Mammary epithelial cell (primary cell): ENCODE results near the gene SPAG16.
"Not testable (repeated sequence)": the region's sequence is repeated elsewhere in the genome, so short reads cannot be mapped to it uniquely, and the experiment has no call there.

Experiments
- CTCF ChIP-seq, 2 donors: IDR thresholded peaks in 1 of 2; conservative IDR thresholded peaks in 1 of 2; 2 replicates each; pipeline ENCODE4 v1.5.1; 2011 to 2012; ENCODE audit warnings: inconsistent platforms in 2 of 2, low read length in 2 of 2, mild to moderate bottlenecking in 2 of 2, control low read depth in 1 of 2, low read depth in 1 of 2; ENCODE audit not compliant: insufficient read depth in 1 of 2; ENCODE audit errors: extremely low read depth in 1 of 2
- EZH2 ChIP-seq: IDR thresholded peaks from 2 replicates; pipeline ENCODE4 v1.6.1; 2012; ENCODE audit warnings: low read length, inconsistent platforms, borderline replicate concordance

- TF ChIP-seq CTCF (conservative IDR thresholded peaks at IDR 0.05 in 1 of 2, IDR thresholded peaks at IDR 0.05 in 1 of 2; ENCODE audit: extremely low read depth in 1 of 2, insufficient read depth in 1 of 2, low read depth in 1 of 2, low read length in 2 of 2); EZH2: not testable (repeated sequence)
Measured at GRCh38 chr2:213718411-213718810, 434.1 kb downstream of the SPAG16 start.
